Right lobe of liver (tissue), 6 donors: Measurements from ENCODE around the gene PPRC1. TPM values are rescaled to one million over a fixed set of nuclear protein-coding genes. Genes with fewer than 3 reads are reported as not detected.
A peak's percentile ranks its signal among the peaks of the same experiment; 100 is the strongest.

Experiments used
- ATAC-seq, 4 donors: fragments of 200-7000 bp; cut with Tn5 transposase; one replicate each; pipeline ENCODE4 v1.9.1; 2020; ENCODE audit warnings: mild to moderate bottlenecking in 4 of 4, moderate library complexity in 4 of 4
- DNase-seq, 3 donors: peaks; one replicate each; pipeline ENCODE4 v3.0.0-alpha.2; 2020
- H3K27ac ChIP-seq, 3 donors: fragments of 200-600 bp; one replicate each; pipeline ENCODE4 v1.8.0; 2022
- H3K27me3 ChIP-seq, 2 donors: fragments of 200-600 bp; one replicate each; pipeline ENCODE4 v1.8.0; 2022
- H3K36me3 ChIP-seq, 4 donors: fragments of 200-600 bp; sonication (generic) in 1 of 4; one replicate each; pipeline versions ENCODE4 v1.5.1 to v1.8.0; 2017 to 2022; ENCODE audit warnings: control low read depth in 1 of 4
- H3K4me1 ChIP-seq, 4 donors: fragments of 200-600 bp; sonication (generic) in 1 of 4; one replicate each; pipeline versions ENCODE4 v1.5.1 to v1.8.0; 2017 to 2022; ENCODE audit warnings: control low read depth in 1 of 4
- H3K4me3 ChIP-seq, 3 donors: fragments of 200-600 bp; one replicate each; pipeline ENCODE4 v1.8.0; 2022
- H3K9me3 ChIP-seq, 4 donors: fragments of 200-600 bp; sonication (generic) in 1 of 4; one replicate each; pipeline versions ENCODE4 v1.5.1 to v1.8.0; 2017 to 2022; ENCODE audit warnings: control low read depth in 1 of 4
- POLR2A ChIP-seq: fragments of 450-650 bp; IDR thresholded peaks from one replicate; pipeline ENCODE4 v1.6.1; 2017; ENCODE audit warnings: antibody characterized with exemption, mild to moderate bottlenecking
- WGBS: methylation state at CpG from one replicate; pipeline ENCODE4 v1.1.6; 2018; ENCODE audit warnings: low coverage, low lambda C conversion rate; ENCODE audit not compliant: insufficient coverage; ENCODE audit errors: missing lambda C conversion rate; 5-methylcytosine and 5-hydroxymethylcytosine counted together
- intact Hi-C, 2 donors: fragments of 100-400 bp; cut with DNase I; formaldehyde crosslinking; loops; one replicate each; pipeline versions ENCODE4 v1.11.2 to v1.14.1; 2022
- total RNA-seq, 6 experiments: library from RNA; depleted of rRNA in 2 of 6; stranded (reverse); fragments of >200 nt in 2 of 6; fragmentation: NEBNext Ultra II Directional in 3 of 6; extraction: Animal tissue kit (Norgen Biotek cat#: 25700) in 3 of 6; gene quantifications; one replicate each; pipeline versions ENCODE4 v1.1.0 to v1.2.4, GENCODE V29; 2016 to 2023
- TF ChIP-seq, protein P1 (sequence below), 4 donors: fragments of 200-600 bp in 3 of 4; fragments of 450-650 bp in 1 of 4; IDR thresholded peaks; one replicate each; pipeline versions ENCODE4 v1.5.1 to v1.8.0; 2016 to 2022; ENCODE audit warnings: antibody characterized with exemption in 4 of 4, mild to moderate bottlenecking in 2 of 4
- donor health status: DM: no; HTN: yes; CAD: no.
- donor health status: DM: no; HTN: no; CAD: no.
- donor health status: DM: no; HTN: no; CAD: no.
- donor health status: DM: no; HTN: yes; CAD: no.
- donor health status: DM: no; HTN: yes; CAD: no.

PPRC1 gene
- total RNA-seq, 6 experiments from 2014 or later: 7.9 to 18.2 (median 10.3) TPM

DNA sequence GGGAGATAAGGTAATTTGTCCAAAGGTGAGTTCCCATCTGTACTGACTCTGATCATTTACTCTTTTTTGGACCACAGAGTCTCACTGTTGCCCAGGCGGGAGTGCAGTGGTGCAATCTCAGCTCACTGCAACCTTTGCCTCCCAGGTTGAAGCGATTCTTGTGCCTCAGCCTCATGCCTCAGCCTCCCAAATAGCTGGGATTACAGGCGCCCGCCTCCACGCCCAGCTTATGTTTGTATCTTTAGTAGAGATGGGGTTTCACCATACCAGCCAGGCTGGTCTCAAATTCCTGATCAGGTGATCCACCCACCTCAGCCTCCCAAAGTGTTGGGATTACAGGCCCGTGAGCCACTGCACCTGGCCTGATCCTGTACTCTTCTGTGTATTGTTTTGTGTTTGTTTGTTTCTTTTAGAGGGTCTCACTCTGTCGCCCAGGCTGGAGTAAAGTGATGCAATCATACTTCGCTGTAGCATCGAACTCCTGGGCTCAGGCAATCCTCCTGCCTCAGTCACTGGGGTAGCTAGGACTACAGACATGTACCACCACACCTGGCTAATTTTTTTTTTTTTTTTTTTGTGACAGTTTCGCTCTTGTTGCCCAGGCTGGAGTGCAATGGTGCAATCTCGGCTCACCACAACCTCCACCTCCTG lies 21.8 kb downstream of the PPRC1 start:
- DNase-seq (no peak), ATAC-seq (no peak)
- H3K27ac ChIP-seq: no peak overlapping the region
- WGBS: 89% methylated on average over 8 of the region's 11 CpGs
- no peaks in the 10 kb centered on the region for H3K9me3 ChIP-seq
- peaks cover 0 to 28% (median 8%) of the 10 kb centered on the region in 4 donors for H3K4me1 ChIP-seq
- no peaks in the 10 kb centered on the region for H3K27me3 ChIP-seq
- peaks cover 6 to 29% (median 18%) of the 10 kb centered on the region in 4 donors for H3K36me3 ChIP-seq
- intact Hi-C loops: no loop called here
- TF ChIP-seq, protein P1, sequence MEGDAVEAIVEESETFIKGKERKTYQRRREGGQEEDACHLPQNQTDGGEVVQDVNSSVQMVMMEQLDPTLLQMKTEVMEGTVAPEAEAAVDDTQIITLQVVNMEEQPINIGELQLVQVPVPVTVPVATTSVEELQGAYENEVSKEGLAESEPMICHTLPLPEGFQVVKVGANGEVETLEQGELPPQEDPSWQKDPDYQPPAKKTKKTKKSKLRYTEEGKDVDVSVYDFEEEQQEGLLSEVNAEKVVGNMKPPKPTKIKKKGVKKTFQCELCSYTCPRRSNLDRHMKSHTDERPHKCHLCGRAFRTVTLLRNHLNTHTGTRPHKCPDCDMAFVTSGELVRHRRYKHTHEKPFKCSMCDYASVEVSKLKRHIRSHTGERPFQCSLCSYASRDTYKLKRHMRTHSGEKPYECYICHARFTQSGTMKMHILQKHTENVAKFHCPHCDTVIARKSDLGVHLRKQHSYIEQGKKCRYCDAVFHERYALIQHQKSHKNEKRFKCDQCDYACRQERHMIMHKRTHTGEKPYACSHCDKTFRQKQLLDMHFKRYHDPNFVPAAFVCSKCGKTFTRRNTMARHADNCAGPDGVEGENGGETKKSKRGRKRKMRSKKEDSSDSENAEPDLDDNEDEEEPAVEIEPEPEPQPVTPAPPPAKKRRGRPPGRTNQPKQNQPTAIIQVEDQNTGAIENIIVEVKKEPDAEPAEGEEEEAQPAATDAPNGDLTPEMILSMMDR (IDR thresholded peaks at IDR 0.05): no peak
- no peak for TF ChIP-seq POLR2A
- H3K4me3 ChIP-seq: no peak overlapping the region

DNA sequence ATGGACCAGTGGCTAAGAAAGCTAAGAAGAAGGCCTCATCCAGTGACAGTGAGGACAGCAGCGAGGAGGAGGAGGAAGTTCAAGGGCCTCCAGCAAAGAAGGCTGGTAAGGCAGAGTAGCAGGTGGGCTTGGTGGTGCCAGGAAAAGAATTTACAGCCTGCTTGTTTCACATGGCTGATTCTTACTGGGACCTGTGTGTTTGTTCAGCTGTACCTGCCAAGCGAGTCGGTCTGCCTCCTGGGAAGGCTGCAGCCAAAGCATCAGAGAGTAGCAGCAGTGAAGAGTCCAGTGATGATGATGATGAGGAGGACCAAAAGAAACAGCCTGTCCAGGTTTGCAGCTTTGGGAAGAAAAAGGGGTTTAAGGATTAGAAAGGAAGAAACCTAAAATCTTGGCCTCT lies 24.4 kb downstream of the PPRC1 start:
- Histone ChIP-seq H3K27ac (no peak overlapping the region), H3K36me3 (peaks cover 17 to 51% (median 40%) of the 10 kb centered on the region in 4 donors), H3K4me1 (peaks cover 0 to 28% (median 8%) of the 10 kb centered on the region in 4 donors), H3K4me3 (no peak overlapping the region), H3K9me3 (no peaks in the 10 kb centered on the region), H3K27me3 (no peaks in the 10 kb centered on the region)
- 85% methylated on average over 3 of the region's 3 CpGs for WGBS
- intact Hi-C loops: no loop called here
- TF ChIP-seq POLR2A: no peak
- TF ChIP-seq, protein P1 (IDR thresholded peaks at IDR 0.05): no peak
- DNase-seq (no peak), ATAC-seq (no peak)

DNA sequence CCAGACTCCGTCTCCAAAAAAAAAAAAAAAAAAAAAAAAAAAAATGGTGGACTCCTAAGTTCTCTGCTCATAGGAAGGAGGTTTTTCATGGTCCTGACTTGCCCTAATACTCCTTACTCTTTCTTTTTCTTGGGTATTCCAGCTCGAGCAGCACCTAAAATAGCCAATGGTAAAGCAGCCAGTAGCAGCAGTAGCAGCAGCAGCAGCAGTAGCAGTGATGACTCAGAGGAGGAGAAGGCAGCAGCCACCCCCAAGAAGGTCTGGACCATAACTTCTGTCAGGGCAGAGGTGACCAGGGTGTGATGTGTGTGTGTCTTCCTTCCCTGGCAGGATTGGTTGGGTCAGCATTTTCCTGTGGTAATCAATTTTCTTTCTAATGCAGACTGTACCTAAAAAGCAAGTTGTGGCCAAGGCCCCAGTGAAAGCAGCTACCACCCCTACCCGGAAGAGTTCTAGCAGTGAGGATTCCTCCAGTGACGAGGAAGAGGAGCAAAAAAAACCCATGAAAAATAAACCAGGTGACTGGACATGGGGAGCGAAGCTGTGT lies 26.3 kb downstream of the PPRC1 start:
- Histone ChIP-seq H3K27ac (no peak overlapping the region), H3K36me3 (peaks cover 17 to 69% (median 50%) of the 10 kb centered on the region in 4 donors), H3K4me1 (peaks cover 0 to 15% (median 3%) of the 10 kb centered on the region in 4 donors), H3K27me3 (no peaks in the 10 kb centered on the region), H3K9me3 (no peaks in the 10 kb centered on the region), H3K4me3 (no peak overlapping the region)
- TF ChIP-seq, protein P1 (IDR thresholded peaks at IDR 0.05): no peak
- intact Hi-C loops: no loop called here
- no peak for ATAC-seq
- peak in 1 of 3 donors; percentile 11 for DNase-seq
- WGBS: 84% methylated on average over 5 of the region's 5 CpGs

DNA sequence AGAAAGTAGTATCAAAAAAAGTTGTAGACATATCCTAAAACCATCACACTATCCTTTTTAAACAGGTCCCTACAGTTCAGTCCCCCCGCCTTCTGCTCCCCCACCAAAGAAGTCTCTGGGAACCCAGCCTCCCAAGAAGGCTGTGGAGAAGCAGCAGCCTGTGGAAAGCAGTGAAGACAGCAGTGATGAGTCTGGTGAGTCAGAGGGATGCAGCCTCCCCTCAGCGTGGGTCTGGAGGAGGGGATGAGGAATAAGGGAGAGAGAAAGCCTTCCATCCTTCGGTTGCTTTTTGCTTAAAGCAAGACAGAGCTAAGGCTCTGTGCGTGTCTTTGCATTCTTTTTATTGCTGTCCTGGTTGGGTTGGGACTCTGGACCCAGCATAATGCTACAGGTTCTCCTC lies 27.0 kb downstream of the PPRC1 start:
- Histone ChIP-seq H3K27ac (no peak overlapping the region), H3K4me1 (peaks cover 0 to 9% (median 3%) of the 10 kb centered on the region in 4 donors), H3K27me3 (no peaks in the 10 kb centered on the region), H3K4me3 (no peak overlapping the region), H3K9me3 (no peaks in the 10 kb centered on the region), H3K36me3 (peaks cover 17 to 71% (median 50%) of the 10 kb centered on the region in 4 donors)
- intact Hi-C loops: no loop called here
- no peak for DNase-seq
- TF ChIP-seq, protein P1 (IDR thresholded peaks at IDR 0.05): no peak
- no peak for TF ChIP-seq POLR2A
- 93% methylated on average over 3 of the region's 4 CpGs for WGBS
- ATAC-seq: no peak
